GM21381 (cell line): ENCODE results near the gene FAM222A.

Source experiments
- ATAC-seq: cut with Tn5 transposase; IDR thresholded peaks from one replicate; pipeline ENCODE4 v1.9.1; 2021; ENCODE audit warnings: mild to moderate bottlenecking, moderate library complexity; ENCODE audit not compliant: unreplicated experiment

FAM222A gene

GRCh38 chr12:109770861-109771670 is 57.4 kb downstream of the FAM222A start:
- no peak for ATAC-seq

DNA sequence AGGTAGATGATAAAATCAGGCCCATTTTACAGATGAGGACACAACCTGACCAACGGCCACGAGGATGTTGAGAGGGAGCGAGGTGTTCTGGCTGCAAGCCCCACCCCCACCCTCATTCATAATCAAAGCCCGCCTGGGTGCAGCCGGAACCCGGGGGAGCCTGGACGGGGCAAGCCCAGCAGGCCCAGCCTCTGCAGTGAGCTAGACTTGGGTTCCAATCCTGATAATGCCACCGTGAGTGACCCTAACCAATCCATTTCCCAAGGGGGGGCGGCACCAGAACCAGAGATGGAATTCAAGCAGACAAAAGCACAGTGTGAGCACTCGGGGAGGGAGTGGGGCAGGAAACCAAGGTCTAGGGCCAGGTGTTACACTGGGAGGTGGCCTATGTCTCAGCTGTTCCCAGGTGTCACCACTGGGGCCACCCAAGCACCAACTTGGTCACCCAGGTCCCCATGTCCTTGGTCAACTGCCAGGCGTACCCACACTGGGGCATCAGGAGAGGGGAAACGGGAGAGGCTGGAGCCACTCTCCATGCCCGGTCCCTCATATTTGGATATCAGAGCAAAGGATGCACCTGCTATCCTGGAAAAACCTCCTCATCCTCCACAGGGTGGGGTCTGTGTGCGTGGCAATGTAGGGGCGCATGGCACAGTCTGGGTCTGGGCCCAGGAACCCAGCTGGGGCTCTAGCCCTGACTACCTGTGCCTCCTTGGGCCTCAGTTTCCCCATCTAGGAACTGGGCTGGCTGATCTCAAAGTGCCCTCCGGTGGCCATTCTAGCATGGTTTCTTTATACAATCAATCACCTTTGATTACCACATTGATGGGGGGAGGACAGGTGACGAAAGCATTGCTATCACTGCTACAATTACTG is 58.4 kb downstream of the FAM222A start:
- no peak for ATAC-seq

DNA sequence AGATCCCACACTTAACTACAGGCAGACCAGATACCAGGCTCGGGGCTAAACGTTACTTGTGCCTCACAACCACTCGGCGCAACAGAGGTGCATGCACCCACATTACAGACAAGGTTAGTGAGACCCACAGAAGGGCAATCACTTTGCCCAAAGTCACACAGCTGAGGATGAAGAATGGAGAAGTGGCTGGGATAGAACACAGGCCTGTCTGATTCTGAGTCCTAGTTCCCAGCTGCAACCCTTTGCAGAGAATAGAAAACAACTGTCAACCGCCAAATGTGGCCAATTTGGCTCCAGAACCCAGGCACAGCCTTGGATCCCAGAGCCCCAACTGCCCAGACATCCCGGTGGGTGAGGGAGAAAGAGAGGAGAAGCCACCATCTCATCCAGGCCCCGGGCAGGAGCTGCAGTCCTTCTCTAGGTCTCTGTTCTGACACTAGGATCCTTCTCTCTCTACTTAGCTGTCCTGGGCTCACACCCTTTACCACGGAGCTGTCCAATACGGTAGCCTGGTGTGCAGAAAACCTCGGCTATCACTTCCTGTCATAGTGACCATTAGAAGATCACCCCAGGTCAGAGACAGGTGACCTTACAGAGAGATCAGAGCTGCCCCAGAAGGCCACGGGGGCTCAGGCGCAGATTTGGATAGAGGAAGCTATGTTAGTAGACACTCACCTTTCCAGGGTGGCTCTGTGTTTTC is 59.1 kb downstream of the FAM222A start:
- ATAC-seq: no peak

DNA sequence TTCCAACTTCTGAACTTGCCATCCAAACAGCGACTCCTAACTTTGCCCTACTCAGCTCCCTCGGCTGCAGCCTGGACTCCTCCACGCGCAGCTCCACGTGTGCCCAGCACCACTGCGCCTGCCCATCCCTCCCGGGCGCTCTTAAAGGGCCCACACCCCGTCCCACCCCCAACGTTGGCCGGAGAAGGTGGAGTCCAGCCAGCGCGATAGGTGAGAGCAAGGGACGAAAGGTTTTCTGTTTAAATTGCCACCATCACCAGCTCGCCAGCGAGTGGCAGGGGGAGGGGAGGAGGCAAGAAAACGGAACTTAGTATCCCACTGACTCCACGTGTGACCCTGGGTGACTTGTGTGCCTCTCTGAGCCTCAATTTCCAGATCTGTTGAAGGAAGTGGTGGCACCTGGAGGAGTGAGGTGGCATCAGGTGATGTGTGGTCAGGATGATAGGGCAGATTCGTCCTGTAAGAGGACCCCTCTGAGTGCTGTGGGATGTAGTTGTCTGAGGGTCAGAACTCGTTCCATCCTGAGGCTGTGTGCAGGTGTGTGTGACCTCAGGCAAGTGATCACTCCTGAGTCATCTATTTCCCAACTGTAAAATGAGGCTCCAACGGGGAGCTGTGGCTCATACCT is 59.9 kb downstream of the FAM222A start:
- no peak for ATAC-seq

- ATAC-seq: no peak
These were observed 61.7 kb downstream of the FAM222A start for GRCh38 chr12:109775172-109775881.

DNA sequence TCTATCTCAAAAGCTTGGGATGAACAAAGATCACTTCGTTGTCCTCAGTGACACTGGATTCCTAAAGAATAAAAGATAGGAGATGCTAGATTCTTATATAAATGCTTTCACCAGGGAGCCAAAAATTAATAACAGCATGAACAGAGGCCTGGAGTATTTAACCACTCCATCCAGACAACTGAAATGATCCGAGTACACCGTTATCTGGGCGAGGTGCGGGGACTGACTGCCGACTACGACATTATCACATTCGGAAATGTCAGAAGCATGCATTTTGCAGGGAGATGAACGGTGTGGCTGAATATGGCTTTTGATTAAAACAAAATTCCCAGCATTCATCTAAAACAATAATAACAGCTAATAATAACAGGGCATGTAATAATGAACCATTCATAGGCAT is 63.0 kb downstream of the FAM222A start:
- no peak for ATAC-seq

- ATAC-seq: no peak
These were observed 63.9 kb downstream of the FAM222A start for GRCh38 chr12:109777544-109777943.

- no peak for ATAC-seq
These were observed 65.1 kb downstream of the FAM222A start for GRCh38 chr12:109778684-109779083.

GRCh38 chr12:109779382-109779781 is 65.8 kb downstream of the FAM222A start:
- no peak for ATAC-seq

DNA sequence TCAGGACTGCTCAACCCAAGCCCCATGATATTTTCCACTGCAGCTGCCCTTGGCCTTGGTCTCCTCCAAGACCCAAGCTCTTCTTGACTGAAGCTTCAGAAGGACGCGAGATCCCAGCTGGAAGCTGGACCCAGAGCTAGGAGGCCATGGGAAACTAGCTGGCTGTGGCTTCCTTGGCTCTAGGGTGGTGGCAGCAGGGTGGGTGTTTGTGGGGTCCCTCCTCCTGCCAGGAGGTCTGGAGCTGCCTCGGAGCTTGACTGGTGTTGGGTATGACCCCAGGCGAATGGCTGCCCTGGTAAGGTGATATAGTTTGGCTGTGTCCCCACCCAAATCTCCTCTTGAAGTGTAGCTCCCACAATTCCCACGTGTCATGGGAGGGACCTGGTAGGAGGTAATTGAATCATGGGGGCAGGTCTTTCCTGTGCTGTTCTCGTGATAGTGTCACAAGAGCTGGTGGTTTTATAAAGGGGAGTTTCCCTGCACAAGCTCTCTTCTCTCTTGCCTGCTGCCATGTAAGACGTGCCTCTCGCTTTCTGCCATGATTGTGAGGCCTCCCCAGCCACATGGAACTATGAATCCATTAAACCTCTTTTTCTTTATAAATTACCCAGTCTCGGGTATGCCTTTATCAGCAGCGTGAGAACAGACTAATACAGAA is 68.2 kb downstream of the FAM222A start:
- no peak for ATAC-seq

- no peak for ATAC-seq
These were observed 68.7 kb downstream of the FAM222A start for GRCh38 chr12:109782326-109782703.

DNA sequence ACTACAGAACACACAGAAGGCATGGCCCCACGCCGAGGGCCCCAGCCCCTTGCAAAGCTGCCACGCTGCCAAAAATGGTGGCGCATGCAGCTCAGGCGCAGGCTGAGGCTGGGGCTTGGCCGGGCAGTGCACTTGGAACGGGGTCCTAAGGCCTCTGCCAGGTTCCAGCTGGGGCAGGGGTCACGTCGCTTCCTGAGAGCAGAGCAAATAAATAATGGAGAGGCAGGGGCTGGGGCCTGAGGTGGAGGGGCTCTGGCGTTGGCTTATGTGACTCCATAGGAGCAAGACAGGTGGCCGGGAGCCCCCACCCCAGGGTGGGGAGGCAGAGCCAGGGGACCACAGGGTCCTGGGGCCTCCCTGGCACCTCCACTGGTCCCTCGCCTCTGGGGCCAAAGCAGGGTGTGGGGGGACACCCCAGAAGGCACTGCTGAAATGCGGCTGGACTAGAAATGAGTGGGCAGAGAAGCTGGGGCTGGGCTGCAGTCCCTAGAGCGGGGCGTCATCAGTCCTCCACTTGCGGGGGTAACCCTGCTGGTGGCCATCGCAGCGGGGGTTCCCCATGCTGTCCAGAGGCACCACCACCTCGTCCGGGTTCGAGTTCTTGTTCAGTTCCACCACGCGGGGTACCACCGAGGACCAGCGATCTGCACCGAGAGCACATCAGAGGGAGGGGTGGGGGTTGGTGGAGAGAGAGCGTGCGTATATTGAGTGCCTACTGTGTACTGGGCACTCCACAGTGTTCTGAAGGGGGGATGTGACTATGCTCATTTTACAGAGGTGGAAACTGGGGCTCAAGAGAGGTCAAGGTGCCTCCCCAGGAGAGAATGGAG is 69.7 kb downstream of the FAM222A start:
- ATAC-seq: no peak

DNA sequence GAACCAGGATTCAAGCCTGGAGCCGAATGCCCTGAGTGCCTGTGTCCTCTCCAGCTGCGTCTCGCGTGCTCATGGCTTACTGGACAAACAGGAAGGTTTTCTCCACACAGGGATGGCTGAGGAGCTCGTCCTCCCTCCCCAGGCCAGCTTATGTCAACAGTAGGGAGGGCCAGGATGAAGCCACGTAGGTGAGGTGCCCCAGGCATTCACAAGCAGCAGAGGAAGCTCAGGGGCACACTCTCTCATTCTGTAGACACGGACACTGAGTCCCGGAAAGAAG is 70.3 kb downstream of the FAM222A start:
- ATAC-seq: no peak

GRCh38 chr12:109785854-109786253 is 72.2 kb downstream of the FAM222A start:
- ATAC-seq: no peak

DNA sequence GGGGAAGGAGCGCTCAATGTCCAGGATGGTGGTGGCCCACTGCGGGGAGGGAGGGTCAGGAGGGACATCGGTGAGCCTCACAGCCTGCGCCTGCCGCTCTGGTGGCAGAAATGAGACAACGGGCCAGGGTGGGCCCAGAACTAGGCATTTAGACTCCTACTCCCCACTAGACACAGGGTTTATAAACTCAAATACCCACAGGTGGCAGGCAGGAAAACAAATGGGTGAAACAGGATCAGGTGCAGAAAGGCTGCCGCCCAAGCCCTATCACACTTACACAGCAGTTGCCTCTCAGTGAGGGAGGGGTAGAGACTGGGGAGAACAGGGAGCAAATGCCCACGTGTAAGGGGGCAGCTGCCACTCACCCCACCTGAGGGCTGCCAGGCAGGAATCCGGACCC is 73.2 kb downstream of the FAM222A start:
- ATAC-seq: no peak

DNA sequence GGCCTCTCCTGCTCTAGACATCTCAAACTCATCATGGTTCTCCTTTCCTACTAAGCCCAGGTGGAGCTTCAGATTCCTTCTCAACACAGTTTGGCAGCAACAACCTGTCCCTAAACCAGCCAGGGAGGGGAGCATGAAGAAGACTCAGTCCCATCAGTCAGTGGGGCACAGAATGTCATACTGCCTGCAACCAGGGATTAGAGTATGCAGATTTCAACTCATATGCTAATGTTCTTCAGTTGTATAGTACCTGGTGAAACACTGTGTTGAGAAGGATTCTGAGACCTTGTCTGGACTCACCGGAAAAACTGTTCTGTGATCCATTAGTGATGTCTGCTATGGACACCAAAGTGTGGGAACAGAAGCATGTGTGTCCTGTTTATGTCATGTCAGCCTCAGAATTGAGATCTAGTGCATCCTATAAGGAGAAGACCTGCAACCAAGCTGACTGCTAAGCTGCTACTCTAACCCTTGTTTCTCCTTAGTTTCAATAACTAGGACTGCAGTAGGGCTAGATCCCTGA is 76.0 kb downstream of the FAM222A start:
- ATAC-seq: no peak

DNA sequence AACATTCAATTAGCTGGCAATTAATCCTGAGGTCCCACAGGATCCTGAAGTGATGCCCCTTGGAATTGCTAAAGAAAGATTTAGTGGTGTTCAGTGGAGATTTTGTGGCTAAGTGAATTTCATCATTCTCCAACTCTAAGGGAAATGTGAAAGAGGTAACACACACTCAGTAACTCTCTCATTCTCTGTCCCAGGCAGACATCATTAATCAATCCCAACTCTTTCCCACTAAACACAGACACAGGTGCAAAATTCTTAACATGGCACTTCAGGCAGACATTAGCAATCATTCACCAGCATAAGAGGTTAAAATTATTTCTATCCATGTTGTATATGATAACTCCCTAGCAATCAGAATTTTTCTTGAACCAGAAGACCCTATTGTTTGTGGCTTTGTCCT is 79.4 kb downstream of the FAM222A start:
- ATAC-seq: no peak

- ATAC-seq: no peak
These were observed 79.8 kb downstream of the FAM222A start for GRCh38 chr12:109793411-109793810.
